ENCODE measurements around the gene KCNQ1. TPM values are rescaled to one million over a fixed set of nuclear protein-coding genes. Genes with fewer than 3 reads are reported as not detected.

KCNQ1 gene
- total RNA-seq, 1 experiment from 2014 or later, result 10.7 TPM

DNA sequence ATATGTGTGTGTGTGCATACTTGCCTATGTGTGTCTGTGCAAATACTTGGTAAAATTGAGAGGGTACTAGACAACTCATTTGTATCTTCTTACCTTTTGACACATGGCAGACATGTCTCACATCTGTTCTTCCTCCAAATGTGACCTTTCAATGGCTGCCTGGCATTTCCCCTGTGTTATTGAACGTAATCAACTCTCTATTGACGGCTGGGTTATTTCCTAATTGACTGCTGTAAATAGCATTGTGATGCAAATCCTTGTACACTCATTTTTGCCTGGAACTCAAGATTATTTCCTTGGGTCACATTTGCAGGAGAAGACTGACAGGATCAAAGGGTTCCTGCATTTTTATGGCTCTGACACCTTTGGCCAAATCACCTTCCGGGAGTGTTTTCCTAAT is 37.4 kb downstream of the KCNQ1 start (continued):
- TF ChIP-seq, protein P1, sequence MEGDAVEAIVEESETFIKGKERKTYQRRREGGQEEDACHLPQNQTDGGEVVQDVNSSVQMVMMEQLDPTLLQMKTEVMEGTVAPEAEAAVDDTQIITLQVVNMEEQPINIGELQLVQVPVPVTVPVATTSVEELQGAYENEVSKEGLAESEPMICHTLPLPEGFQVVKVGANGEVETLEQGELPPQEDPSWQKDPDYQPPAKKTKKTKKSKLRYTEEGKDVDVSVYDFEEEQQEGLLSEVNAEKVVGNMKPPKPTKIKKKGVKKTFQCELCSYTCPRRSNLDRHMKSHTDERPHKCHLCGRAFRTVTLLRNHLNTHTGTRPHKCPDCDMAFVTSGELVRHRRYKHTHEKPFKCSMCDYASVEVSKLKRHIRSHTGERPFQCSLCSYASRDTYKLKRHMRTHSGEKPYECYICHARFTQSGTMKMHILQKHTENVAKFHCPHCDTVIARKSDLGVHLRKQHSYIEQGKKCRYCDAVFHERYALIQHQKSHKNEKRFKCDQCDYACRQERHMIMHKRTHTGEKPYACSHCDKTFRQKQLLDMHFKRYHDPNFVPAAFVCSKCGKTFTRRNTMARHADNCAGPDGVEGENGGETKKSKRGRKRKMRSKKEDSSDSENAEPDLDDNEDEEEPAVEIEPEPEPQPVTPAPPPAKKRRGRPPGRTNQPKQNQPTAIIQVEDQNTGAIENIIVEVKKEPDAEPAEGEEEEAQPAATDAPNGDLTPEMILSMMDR (IDR thresholded peaks at IDR 0.05 in 2 of 3, conservative IDR thresholded peaks at IDR 0.05 in 1 of 3; ENCODE audit: borderline replicate concordance in 1 of 3, insufficient read depth in 1 of 3, low read depth in 2 of 3, low read length in 2 of 3), result no peak
- no peak for TF ChIP-seq JUND (IDR thresholded peaks at IDR 0.05)
- TF ChIP-seq SRF (IDR thresholded peaks at IDR 0.05; ENCODE audit: low read depth), result no peak
- no peak for TF ChIP-seq EZH2 (IDR thresholded peaks at IDR 0.05)
- TF ChIP-seq CBX3 (IDR thresholded peaks at IDR 0.05; ENCODE audit: low read depth), result no peak

DNA sequence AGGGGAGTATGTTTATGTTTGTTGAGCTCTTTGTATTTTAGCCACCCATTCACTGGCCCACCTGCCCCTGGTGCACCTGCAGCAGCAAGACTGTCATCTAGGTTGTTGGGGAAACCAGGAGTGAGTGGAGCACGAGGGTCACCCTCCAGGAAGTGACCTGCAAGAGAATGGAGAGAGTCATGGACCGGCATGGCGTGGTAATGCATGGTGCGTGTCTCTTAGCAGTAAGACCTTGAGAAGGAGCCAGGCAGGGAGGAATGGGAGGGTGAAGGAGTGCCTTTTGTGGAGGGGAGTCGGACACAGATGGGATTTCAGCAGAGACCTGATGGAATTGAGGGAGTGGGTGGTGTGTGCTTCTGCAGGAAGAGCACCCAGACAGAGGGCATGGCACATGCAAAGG is 37.9 kb downstream of the KCNQ1 start:
- Histone ChIP-seq H3K9me3 (ENCODE audit: control insufficient read depth in 1 of 2, insufficient read depth in 1 of 2, low read depth in 1 of 2, low read length in 2 of 2) (peaks cover 10 to 18% of the 10 kb centered on the region in 2 experiments; a peak in 3 of 4 replicates), H3K4me1 (ENCODE audit: control insufficient read depth in 1 of 2, insufficient read depth in 2 of 2, low read length in 2 of 2) (no peaks in the 10 kb centered on the region), H3K9me2 (ENCODE audit: insufficient read depth) (no peaks in the 10 kb centered on the region), H2AFZ (ENCODE audit: low read depth, low read length, poor library complexity, severe bottlenecking) (no peak overlapping the region), H4K20me1 (ENCODE audit: insufficient read depth) (no peaks in the 10 kb centered on the region), H3K4me2 (ENCODE audit: low read length) (no peak overlapping the region), H3K9ac (ENCODE audit: low read length) (no peak overlapping the region), H3K4me3 (replicated peaks in 1 of 2; ENCODE audit: low read depth in 1 of 2, low read length in 2 of 2) (no peak overlapping the region), H3K27ac (ENCODE audit: low read depth, low read length) (no peak overlapping the region), H3K79me2 (ENCODE audit: insufficient read depth, low read length) (no peaks in the 10 kb centered on the region), H3K27me3 (ENCODE audit: insufficient read depth, low read length) (no peaks in the 10 kb centered on the region), H3K36me3 (ENCODE audit: control insufficient read depth in 1 of 2, insufficient read depth in 2 of 2, low read length in 2 of 2) (no peaks in the 10 kb centered on the region)
- intact Hi-C loops (cut with micrococcal nuclease), result no loop called here
- TF ChIP-seq CBX3 (IDR thresholded peaks at IDR 0.05; ENCODE audit: low read depth) (no peak), SIN3A (IDR thresholded peaks at IDR 0.05; ENCODE audit: low read depth) (no peak), POLR2A (IDR thresholded peaks at IDR 0.05; ENCODE audit: borderline replicate concordance, extremely low read depth, insufficient read depth, insufficient read length) (no peak), EGR1 (IDR thresholded peaks at IDR 0.05; ENCODE audit: low read depth) (no peak), YY1 (IDR thresholded peaks at IDR 0.05; ENCODE audit: extremely low read depth, insufficient replicate concordance, low read depth, low read length) (no peak), ZFX (IDR thresholded peaks at IDR 0.05) (no peak), RAD21 (IDR thresholded peaks at IDR 0.05; ENCODE audit: low read depth) (no peak), ZNF274 (IDR thresholded peaks at IDR 0.05; ENCODE audit: low read depth, low read length) (no peak), EZH2phosphoT487 (IDR thresholded peaks at IDR 0.05; ENCODE audit: borderline replicate concordance) (no peak), SP1 (IDR thresholded peaks at IDR 0.05; ENCODE audit: low read depth) (no peak), JUND (IDR thresholded peaks at IDR 0.05) (no peak), CEBPB (IDR thresholded peaks at IDR 0.05; ENCODE audit: low read depth) (no peak)
- TF ChIP-seq, protein P2, sequence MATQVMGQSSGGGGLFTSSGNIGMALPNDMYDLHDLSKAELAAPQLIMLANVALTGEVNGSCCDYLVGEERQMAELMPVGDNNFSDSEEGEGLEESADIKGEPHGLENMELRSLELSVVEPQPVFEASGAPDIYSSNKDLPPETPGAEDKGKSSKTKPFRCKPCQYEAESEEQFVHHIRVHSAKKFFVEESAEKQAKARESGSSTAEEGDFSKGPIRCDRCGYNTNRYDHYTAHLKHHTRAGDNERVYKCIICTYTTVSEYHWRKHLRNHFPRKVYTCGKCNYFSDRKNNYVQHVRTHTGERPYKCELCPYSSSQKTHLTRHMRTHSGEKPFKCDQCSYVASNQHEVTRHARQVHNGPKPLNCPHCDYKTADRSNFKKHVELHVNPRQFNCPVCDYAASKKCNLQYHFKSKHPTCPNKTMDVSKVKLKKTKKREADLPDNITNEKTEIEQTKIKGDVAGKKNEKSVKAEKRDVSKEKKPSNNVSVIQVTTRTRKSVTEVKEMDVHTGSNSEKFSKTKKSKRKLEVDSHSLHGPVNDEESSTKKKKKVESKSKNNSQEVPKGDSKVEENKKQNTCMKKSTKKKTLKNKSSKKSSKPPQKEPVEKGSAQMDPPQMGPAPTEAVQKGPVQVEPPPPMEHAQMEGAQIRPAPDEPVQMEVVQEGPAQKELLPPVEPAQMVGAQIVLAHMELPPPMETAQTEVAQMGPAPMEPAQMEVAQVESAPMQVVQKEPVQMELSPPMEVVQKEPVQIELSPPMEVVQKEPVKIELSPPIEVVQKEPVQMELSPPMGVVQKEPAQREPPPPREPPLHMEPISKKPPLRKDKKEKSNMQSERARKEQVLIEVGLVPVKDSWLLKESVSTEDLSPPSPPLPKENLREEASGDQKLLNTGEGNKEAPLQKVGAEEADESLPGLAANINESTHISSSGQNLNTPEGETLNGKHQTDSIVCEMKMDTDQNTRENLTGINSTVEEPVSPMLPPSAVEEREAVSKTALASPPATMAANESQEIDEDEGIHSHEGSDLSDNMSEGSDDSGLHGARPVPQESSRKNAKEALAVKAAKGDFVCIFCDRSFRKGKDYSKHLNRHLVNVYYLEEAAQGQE (IDR thresholded peaks at IDR 0.05; ENCODE audit: low read depth), result no peak
- TF ChIP-seq, protein P3, sequence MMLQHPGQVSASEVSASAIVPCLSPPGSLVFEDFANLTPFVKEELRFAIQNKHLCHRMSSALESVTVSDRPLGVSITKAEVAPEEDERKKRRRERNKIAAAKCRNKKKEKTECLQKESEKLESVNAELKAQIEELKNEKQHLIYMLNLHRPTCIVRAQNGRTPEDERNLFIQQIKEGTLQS (IDR thresholded peaks at IDR 0.05), result no peak
- ATAC-seq, result no peak
- ChIA-PET CTCF (no interaction called here), RAD21 (ENCODE audit: low non-redundant PET in 1 of 2, low total read pairs in 2 of 2, uncharacterized antibody in 2 of 2, unreplicated experiment in 2 of 2) (no interaction called here), POLR2A (no interaction called here)
- no TSS peak for BruUV-seq (replicated peaks)
- DNase-seq (ENCODE audit: low read depth, low spot score), result no peak
